ENCODE results near the gene ZNF717.
A peak's percentile ranks its signal among the peaks of the same experiment; 100 is the strongest.
"Not testable (repeated sequence)": the region's sequence is repeated elsewhere in the genome, so short reads cannot be mapped to it uniquely, and the experiment has no call there.

The ZNF717 gene

GRCh38 chr3:75785081-75785755 lies at the start of gene ZNF717:
ZNF717 (minus strand) TSS chr3:75785549; CDS start chr3:75783362, 2,187 bp downstream.
- peak; percentile 96 for DNase-seq

DNA sequence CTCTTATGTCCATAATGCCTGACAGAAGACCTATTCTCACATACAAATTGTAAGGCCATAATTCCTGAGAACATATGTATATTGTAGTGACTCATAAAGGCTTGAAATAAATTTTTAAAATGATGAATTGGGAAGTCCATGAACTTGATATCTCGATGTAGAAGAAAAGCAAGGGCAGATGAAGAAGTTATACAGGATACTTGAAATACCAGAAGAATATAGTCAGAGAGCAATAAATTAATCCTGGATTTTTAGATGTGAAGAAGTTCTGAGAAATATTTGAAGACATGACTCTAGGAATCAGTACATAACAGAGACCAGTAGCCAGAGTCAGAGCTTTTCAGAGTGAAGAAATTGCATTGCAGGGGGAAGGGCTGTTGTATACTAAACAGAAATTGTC lies 45.7 kb upstream of the ZNF717 start:
- DNase-seq, result not testable (repeated sequence)

- not testable (repeated sequence) for DNase-seq
These were observed 32.7 kb upstream of the ZNF717 start for GRCh38 chr3:75818019-75818418.

- not testable (repeated sequence) for DNase-seq
These were observed 31.2 kb upstream of the ZNF717 start for GRCh38 chr3:75816287-75817180.

DNA sequence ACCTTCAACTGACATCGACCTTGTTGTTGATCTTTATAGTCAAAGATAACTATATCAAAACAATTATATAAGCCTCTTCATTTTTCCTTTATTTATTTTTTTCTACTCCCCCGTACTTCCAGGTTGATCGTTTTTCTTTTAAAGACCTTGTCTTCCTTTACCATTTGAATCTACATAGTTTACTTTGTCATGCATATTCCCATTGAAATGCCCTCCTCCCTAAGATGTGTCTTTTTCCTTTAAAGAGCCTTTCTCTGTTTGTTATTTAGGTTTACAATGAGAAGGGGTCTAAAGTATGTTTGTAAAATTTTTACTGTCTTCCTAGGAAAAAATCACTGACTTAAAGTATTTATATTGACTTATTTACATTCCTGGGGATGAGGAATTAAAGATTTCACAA lies 29.4 kb upstream of the ZNF717 start:
- DNase-seq, result no peak

GRCh38 chr3:75782506-75782905 lies 2.8 kb downstream of the ZNF717 start:
- no peak for DNase-seq

GRCh38 chr3:75781079-75781745 lies 4.1 kb downstream of the ZNF717 start:
- peak; percentile 9 for DNase-seq

GRCh38 chr3:75777742-75778141 lies 7.6 kb downstream of the ZNF717 start:
- DNase-seq, result not testable (repeated sequence)

- DNase-seq, result not testable (repeated sequence)
These were observed 13.7 kb downstream of the ZNF717 start for GRCh38 chr3:75771631-75772030.

DNA sequence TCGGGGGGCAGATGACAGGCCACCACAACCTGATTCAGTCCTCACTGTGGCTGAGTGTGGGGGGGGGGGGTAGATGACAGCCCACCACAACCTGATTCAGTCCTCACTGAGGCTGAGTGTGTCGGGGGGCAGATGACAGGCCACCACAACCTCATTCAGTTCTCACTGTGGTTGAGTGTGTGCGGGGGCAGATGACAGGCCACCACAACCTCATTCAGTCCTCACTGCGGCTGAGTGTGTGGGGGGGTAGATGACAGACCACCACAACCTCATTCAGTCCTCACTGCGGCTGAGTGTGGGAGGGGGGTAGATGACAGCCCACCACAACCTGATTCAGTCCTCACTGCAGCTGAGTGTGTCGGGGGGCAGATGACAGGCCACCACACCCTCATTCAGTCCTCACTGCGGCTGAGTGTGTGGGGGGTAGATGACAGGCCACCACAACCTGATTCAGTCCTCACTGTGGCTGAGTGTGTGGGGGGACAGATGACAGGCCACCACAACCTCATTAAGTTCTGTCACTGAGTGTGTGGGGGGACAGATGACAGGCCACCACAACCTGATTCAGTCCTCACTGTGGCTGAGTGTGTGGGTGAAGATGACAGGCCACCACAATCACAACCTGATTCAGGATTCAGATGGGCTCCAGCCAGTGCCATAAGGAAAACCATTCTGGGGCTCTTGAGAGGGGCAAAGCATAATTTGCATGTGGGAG lies 16.9 kb downstream of the ZNF717 start:
- no peak for DNase-seq

DNA sequence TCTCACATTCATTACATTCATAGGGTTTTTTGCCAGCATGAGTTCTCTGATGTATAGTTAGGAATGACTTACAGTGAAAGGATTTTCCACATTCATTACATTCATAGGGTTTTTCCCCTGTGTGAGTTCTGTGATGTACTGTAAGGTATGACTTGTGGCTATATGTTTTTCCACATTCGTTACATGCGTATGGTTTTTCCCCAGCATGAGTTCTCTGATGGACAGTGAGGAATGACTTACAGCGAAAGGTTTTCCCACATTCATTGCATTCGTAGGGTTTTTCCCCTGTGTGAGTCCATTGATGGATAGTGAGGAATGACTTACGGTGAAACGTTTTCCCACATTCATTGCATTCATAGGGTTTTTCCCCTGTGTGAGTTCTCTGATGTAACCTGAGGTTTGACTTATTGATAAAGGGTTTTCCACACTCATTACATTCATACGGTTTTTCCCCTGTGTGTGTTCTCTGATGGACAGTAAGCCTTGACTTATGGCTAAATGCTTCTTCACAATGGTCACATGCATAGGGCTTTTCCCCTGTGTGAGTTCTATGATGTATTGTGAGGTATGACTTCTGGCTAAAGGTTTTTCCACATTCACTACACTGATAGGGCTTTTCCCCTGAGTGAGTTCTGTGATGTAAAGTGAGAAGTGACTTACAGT lies 47.4 kb downstream of the ZNF717 start:
- DNase-seq, result no peak

DNA sequence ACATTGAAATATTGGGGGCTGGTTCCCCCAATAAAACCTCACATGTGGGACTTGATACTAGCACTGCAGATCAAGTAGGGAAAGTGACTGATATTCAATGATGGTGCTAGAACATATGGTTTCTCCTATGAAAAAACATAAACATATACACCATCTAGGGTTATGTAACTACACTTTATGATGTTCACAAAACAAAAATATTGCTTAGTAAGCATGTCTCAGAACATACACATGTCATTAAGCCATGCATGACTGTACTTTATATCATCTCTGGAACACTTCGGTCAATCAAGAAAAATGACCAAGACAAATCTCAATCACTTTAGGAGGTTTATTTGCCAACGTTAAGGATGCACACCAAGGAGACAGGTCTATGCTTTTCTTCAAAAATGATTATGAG lies 57.4 kb downstream of the ZNF717 start:
- no peak for DNase-seq

GRCh38 chr3:75692061-75692460 lies 93.3 kb downstream of the ZNF717 start:
- DNase-seq, result no peak

DNA sequence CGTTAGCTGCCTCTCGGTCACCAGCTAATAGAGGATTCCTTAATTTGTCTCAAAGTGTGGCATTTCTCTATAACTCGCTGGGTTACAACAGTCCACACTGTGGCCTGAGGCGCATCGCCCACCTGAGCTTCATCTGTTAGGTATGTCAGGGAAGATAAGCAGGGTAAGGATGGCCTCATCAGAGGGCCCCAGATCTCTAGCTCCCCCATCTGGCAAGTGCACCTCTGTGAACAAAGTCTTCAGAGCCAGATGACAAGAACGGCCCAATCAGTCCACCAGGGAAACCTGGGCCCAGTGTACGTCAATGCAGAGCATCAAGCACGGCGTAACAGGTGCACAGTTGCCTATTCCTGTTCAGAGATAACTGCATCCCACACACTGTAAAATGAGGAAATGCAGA lies 98.0 kb downstream of the ZNF717 start:
- no peak for DNase-seq
